WTC11 (cell line): ENCODE data around the gene RAB22A. TPM values are rescaled to one million over a fixed set of nuclear protein-coding genes. Genes with fewer than 3 reads are reported as not detected.

Experiments
- ATAC-seq: fragments of 200-7000 bp; cut with Tn5 transposase; 2 replicates; pipeline ENCODE4 v1.10.0; 2021; ENCODE audit warnings: mild to moderate bottlenecking, moderate library complexity
- CTCF ChIA-PET: fragments of 300-600 bp; sonication (Branson Sonifier 250); formaldehyde crosslinking; loops from one replicate; lab custom pipeline; 2021; ENCODE audit warnings: antibody characterized with exemption; lab: Charles Lee
- POLR2A ChIA-PET: fragments of 350-600 bp; sonication (Branson Sonifier 250); formaldehyde crosslinking; loops from one replicate; lab custom pipeline; 2021; ENCODE audit warnings: antibody characterized with exemption; lab: Charles Lee
- DNase-seq: peaks from one replicate; pipeline ENCODE4 v3.0.0; 2021; ENCODE audit warnings: low spot score
- H3K27ac Mint-ChIP-seq: 2 replicates; pipeline ENCODE4 v1.8.0; 2021; ENCODE audit warnings: mixed read lengths
- H3K27me3 Mint-ChIP-seq: 2 replicates; pipeline ENCODE4 v1.8.0; 2021; ENCODE audit warnings: low read depth, mild to moderate bottlenecking, moderate library complexity, mixed read lengths
- H3K36me3 Mint-ChIP-seq: 2 replicates; pipeline ENCODE4 v1.8.0; 2021; ENCODE audit warnings: mixed read lengths
- H3K4me1 Mint-ChIP-seq: 2 replicates; pipeline ENCODE4 v1.8.0; 2022; ENCODE audit warnings: mixed read lengths
- H3K4me3 Mint-ChIP-seq: 2 replicates; pipeline ENCODE4 v1.8.0; 2021; ENCODE audit warnings: mild to moderate bottlenecking, moderate library complexity, mixed read lengths
- H3K9me3 Mint-ChIP-seq: 2 replicates; pipeline ENCODE4 v1.8.0; 2021; ENCODE audit warnings: mixed read lengths
- AFF4 ChIP-seq: sonication (generic); formaldehyde crosslinking; IDR thresholded peaks from 2 replicates; pipeline ENCODE4 v1.8.1; 2023; ENCODE audit warnings: mild to moderate bottlenecking, missing genetic modification reagents, borderline replicate concordance
- ATF1 ChIP-seq: sonication (generic); formaldehyde crosslinking; IDR thresholded peaks from 2 replicates; pipeline ENCODE4 v1.8.1; 2023; ENCODE audit warnings: mild to moderate bottlenecking, moderate library complexity, missing genetic modification reagents
- ATF3 ChIP-seq: sonication (generic); formaldehyde crosslinking; conservative IDR thresholded peaks from 2 replicates; pipeline ENCODE4 v1.8.1; 2022; ENCODE audit warnings: mild to moderate bottlenecking, missing genetic modification reagents
- ATF6 ChIP-seq: sonication (generic); formaldehyde crosslinking; IDR thresholded peaks from 2 replicates; pipeline ENCODE4 v1.8.1; 2023; ENCODE audit warnings: mild to moderate bottlenecking, missing genetic modification reagents
- E2F5 ChIP-seq: sonication (generic); formaldehyde crosslinking; IDR thresholded peaks from 2 replicates; pipeline ENCODE4 v1.8.1; 2022; ENCODE audit warnings: mild to moderate bottlenecking, moderate library complexity, missing genetic modification reagents
- ERG ChIP-seq: fragments of 250-450 bp; sonication (Bioruptor Pico); IDR thresholded peaks from 2 replicates; pipeline ENCODE4 v1.8.0; 2021; ENCODE audit warnings: mild to moderate bottlenecking
- ETV6 ChIP-seq: sonication (generic); formaldehyde crosslinking; IDR thresholded peaks from 2 replicates; pipeline ENCODE4 v1.8.1; 2022; ENCODE audit warnings: mild to moderate bottlenecking, missing genetic modification reagents
- FOXJ3 ChIP-seq: sonication (generic); formaldehyde crosslinking; IDR thresholded peaks from 2 replicates; pipeline ENCODE4 v1.9.0; 2021; ENCODE audit warnings: missing genetic modification reagents, mild to moderate bottlenecking, borderline replicate concordance
- FOXK1 ChIP-seq: sonication (generic); formaldehyde crosslinking; IDR thresholded peaks from 2 replicates; pipeline ENCODE4 v1.8.0; 2022; ENCODE audit warnings: mild to moderate bottlenecking, moderate library complexity, missing genetic modification reagents
- GABPB1 ChIP-seq: sonication (generic); formaldehyde crosslinking; IDR thresholded peaks from 2 replicates; pipeline ENCODE4 v1.8.1; 2023; ENCODE audit warnings: mild to moderate bottlenecking, missing genetic modification reagents
- GTF2I ChIP-seq: fragments of 250-450 bp; sonication (Bioruptor Pico); conservative IDR thresholded peaks from 2 replicates; pipeline ENCODE4 v1.4.0; 2021; ENCODE audit warnings: mild to moderate bottlenecking
- HMGA2 ChIP-seq: fragments of 250-450 bp; sonication (Bioruptor Pico); IDR thresholded peaks from 2 replicates; pipeline ENCODE4 v1.4.0; 2021; ENCODE audit warnings: mild to moderate bottlenecking, moderate library complexity
- MAX ChIP-seq: sonication (generic); formaldehyde crosslinking; IDR thresholded peaks from 2 replicates; pipeline ENCODE4 v1.8.0; 2022; ENCODE audit warnings: mild to moderate bottlenecking, missing genetic modification reagents
- MYBL2 ChIP-seq: sonication (generic); formaldehyde crosslinking; IDR thresholded peaks from 2 replicates; pipeline ENCODE4 v1.8.1; 2023; ENCODE audit warnings: mild to moderate bottlenecking, moderate library complexity, missing genetic modification reagents
- PRRX2 ChIP-seq: fragments of 250-450 bp; sonication (Bioruptor Pico); IDR thresholded peaks from 2 replicates; pipeline ENCODE4 v1.8.0; 2021; ENCODE audit warnings: mild to moderate bottlenecking
- SP1 ChIP-seq: sonication (generic); formaldehyde crosslinking; conservative IDR thresholded peaks from 2 replicates; pipeline ENCODE4 v1.8.1; 2022; ENCODE audit warnings: missing genetic modification reagents
- STAT6 ChIP-seq: sonication (generic); formaldehyde crosslinking; conservative IDR thresholded peaks from 2 replicates; pipeline ENCODE4 v1.8.1; 2023; ENCODE audit warnings: mild to moderate bottlenecking, low read depth, missing genetic modification reagents, moderate library complexity
- TCF7 ChIP-seq: sonication (generic); formaldehyde crosslinking; IDR thresholded peaks from 2 replicates; pipeline ENCODE4 v1.8.0; 2022; ENCODE audit warnings: mild to moderate bottlenecking, low read depth, missing genetic modification reagents, moderate library complexity
- TEAD1 ChIP-seq: sonication (generic); formaldehyde crosslinking; IDR thresholded peaks from 2 replicates; pipeline ENCODE4 v1.8.0; 2022; ENCODE audit warnings: mild to moderate bottlenecking, missing genetic modification reagents
- USF1 ChIP-seq: sonication (generic); formaldehyde crosslinking; IDR thresholded peaks from 2 replicates; pipeline ENCODE4 v1.8.0; 2022; ENCODE audit warnings: mild to moderate bottlenecking, missing genetic modification reagents
- USF2 ChIP-seq: sonication (generic); formaldehyde crosslinking; IDR thresholded peaks from 2 replicates; pipeline ENCODE4 v1.8.1; 2023; ENCODE audit warnings: mild to moderate bottlenecking, missing genetic modification reagents, moderate library complexity
- ZNF317 ChIP-seq: sonication (generic); formaldehyde crosslinking; IDR thresholded peaks from 2 replicates; pipeline ENCODE4 v1.8.1; 2023; ENCODE audit warnings: low read depth, mild to moderate bottlenecking, moderate library complexity, missing genetic modification reagents, borderline replicate concordance
- total RNA-seq: library from RNA; stranded (reverse); gene quantifications from 3 replicates; pipeline ENCODE4 v1.2.3, GENCODE V29; 2021

RAB22A gene
- total RNA-seq, 1 experiment from 2014 or later: 6.0 TPM

- no peak for ATAC-seq
- Mint-ChIP-seq H3K27ac (no peak overlapping the region), H3K36me3 (peaks cover 2% of the 10 kb centered on the region; the same call in 1 of the 2 replicates), H3K4me1 (peaks cover 14% of the 10 kb centered on the region), H3K9me3 (no peaks in the 10 kb centered on the region), H3K27me3 (no peaks in the 10 kb centered on the region), H3K4me3 (no peak overlapping the region)
- ChIA-PET CTCF (no interaction called here), POLR2A (no interaction called here)
- TF ChIP-seq USF2 (CRISPR knock-in tag): no peak
- no peak for TF ChIP-seq ETV6 (CRISPR knock-in tag)
- TF ChIP-seq AFF4: no peak
- TF ChIP-seq ATF3 (CRISPR knock-in tag): no peak
- no peak for TF ChIP-seq MAX (CRISPR knock-in tag)
- no peak for TF ChIP-seq STAT6 (CRISPR knock-in tag)
- no peak for TF ChIP-seq TCF7
- TF ChIP-seq FOXK1: no peak
- TF ChIP-seq GTF2I (CRISPR knock-in tag): no peak
- no peak for TF ChIP-seq GABPB1 (CRISPR knock-in tag)
- no peak for TF ChIP-seq ATF6 (CRISPR knock-in tag)
- TF ChIP-seq ERG (CRISPR knock-in tag): no peak
- no peak for TF ChIP-seq TEAD1 (CRISPR knock-in tag)
- DNase-seq: no peak
These were observed 20.2 kb downstream of the RAB22A start for GRCh38 chr20:58329711-58330110.

- Mint-ChIP-seq H3K36me3 (peaks cover 2% of the 10 kb centered on the region; the same call in 1 of the 2 replicates), H3K9me3 (no peaks in the 10 kb centered on the region), H3K4me3 (no peak overlapping the region), H3K4me1 (peaks cover 14% of the 10 kb centered on the region), H3K27me3 (no peaks in the 10 kb centered on the region), H3K27ac (no peak overlapping the region)
- DNase-seq: no peak
- ATAC-seq: no peak
- ChIA-PET POLR2A (no interaction called here), CTCF (no interaction called here)
- TF ChIP-seq ATF1 (no peak), USF1 (no peak), TCF7 (no peak), E2F5 (CRISPR knock-in tag) (no peak), PRRX2 (CRISPR knock-in tag) (no peak), ETV6 (CRISPR knock-in tag) (no peak), SP1 (CRISPR knock-in tag) (no peak), GABPB1 (CRISPR knock-in tag) (no peak), FOXJ3 (CRISPR knock-in tag) (no peak), MYBL2 (CRISPR knock-in tag) (no peak), ZNF317 (CRISPR knock-in tag) (no peak), HMGA2 (no peak)
These were observed 20.7 kb downstream of the RAB22A start for GRCh38 chr20:58330249-58330648.
